ENCODE data around the gene PRM1.

The PRM1 gene

GRCh38 chr16:11232852-11233726, 48.0 kb downstream of the PRM1 start:
- peak; percentile 90 for DNase-seq

- DNase-seq: no peak
These were observed 48.8 kb downstream of the PRM1 start for GRCh38 chr16:11232302-11232851.

- DNase-seq: no peak
These were observed 49.7 kb downstream of the PRM1 start for GRCh38 chr16:11231367-11231970.
